SJCRH30 (cell line): ENCODE results near the gene ATP2B1. TPM values are rescaled to one million over a fixed set of nuclear protein-coding genes. Genes with fewer than 3 reads are reported as not detected.

ENCODE experiments used
- DNase-seq, 2 experiments: peaks; one replicate each; pipeline ENCODE4 v3.0.0-alpha.2; 2015 to 2020
- H3K27ac ChIP-seq: fragments of 250-450 bp; sonication (Bioruptor Pico); 2 replicates; pipeline ENCODE4 v1.5.1; 2020; ENCODE audit warnings: mild to moderate bottlenecking, moderate library complexity
- H3K27me3 ChIP-seq: fragments of 250-450 bp; sonication (Bioruptor Pico); 2 replicates; pipeline ENCODE4 v1.5.1; 2020; ENCODE audit warnings: mild to moderate bottlenecking, moderate library complexity
- H3K36me3 ChIP-seq: fragments of 250-450 bp; sonication (Bioruptor Pico); 2 replicates; pipeline ENCODE4 v1.5.1; 2020; ENCODE audit warnings: mild to moderate bottlenecking, moderate library complexity
- H3K4me1 ChIP-seq: fragments of 250-450 bp; sonication (Bioruptor Pico); 2 replicates; pipeline ENCODE4 v1.5.1; 2020; ENCODE audit warnings: mild to moderate bottlenecking, moderate library complexity
- H3K4me3 ChIP-seq: fragments of 250-450 bp; sonication (Bioruptor Pico); 2 replicates; pipeline ENCODE4 v1.5.1; 2020; ENCODE audit warnings: mild to moderate bottlenecking, moderate library complexity
- H3K9me3 ChIP-seq: fragments of 250-450 bp; sonication (Bioruptor Pico); replicated peaks from 2 replicates; pipeline ENCODE4 v1.5.1; 2020; ENCODE audit warnings: mild to moderate bottlenecking, moderate library complexity
- total RNA-seq: library from RNA; depleted of rRNA; stranded (reverse); fragments of >200 nt; shearing (Covaris generic); gene quantifications from 2 replicates; pipeline ENCODE4 v1.2.3, GENCODE V29; 2014

The ATP2B1 gene
- total RNA-seq, 1 experiment from 2014 or later = 181 TPM

GRCh38 chr12:89665556-89665955 is 43.1 kb downstream of the ATP2B1 start:
- no peak for DNase-seq
- Histone ChIP-seq H3K9me3 (no peaks in the 10 kb centered on the region), H3K27ac (no peak overlapping the region), H3K36me3 (peaks cover 37% of the 10 kb centered on the region), H3K27me3 (no peaks in the 10 kb centered on the region), H3K4me1 (peaks cover 27% of the 10 kb centered on the region), H3K4me3 (no peak overlapping the region)

- no peak overlapping the region for H3K27ac ChIP-seq
- DNase-seq = no peak
- no peaks in the 10 kb centered on the region for H3K9me3 ChIP-seq
- H3K36me3 ChIP-seq = peaks cover 29% of the 10 kb centered on the region
- no peaks in the 10 kb centered on the region for H3K27me3 ChIP-seq
- H3K4me3 ChIP-seq = no peak overlapping the region
- peaks cover 32% of the 10 kb centered on the region for H3K4me1 ChIP-seq
Observed at GRCh38 chr12:89664441-89664840, 44.2 kb downstream of the ATP2B1 start.

- no peak overlapping the region for H3K4me3 ChIP-seq
- H3K9me3 ChIP-seq = no peaks in the 10 kb centered on the region
- H3K27ac ChIP-seq = no peak overlapping the region
- no peaks in the 10 kb centered on the region for H3K27me3 ChIP-seq
- DNase-seq = no peak
- peaks cover 26% of the 10 kb centered on the region for H3K36me3 ChIP-seq
- H3K4me1 ChIP-seq = peaks cover 32% of the 10 kb centered on the region
Observed at GRCh38 chr12:89663577-89664357, 44.9 kb downstream of the ATP2B1 start.

DNA sequence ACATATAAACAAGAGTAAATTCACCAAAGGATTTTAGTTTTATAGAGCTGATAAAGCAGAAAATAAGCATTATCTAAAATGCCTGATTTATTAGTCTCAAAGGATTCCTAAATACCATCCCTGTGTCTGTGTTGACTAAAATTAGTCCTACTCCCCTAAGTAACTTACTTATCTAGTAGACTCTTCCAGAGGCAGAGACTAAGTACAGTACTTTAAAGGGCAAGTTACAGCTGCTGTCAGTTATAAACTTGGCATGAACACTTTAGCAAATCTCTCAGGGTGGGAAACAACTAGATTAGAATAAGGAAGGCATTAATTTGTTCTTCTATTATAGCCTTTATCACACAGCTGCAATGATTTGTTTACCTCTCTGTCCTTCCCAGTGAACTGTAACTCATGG is 46.0 kb downstream of the ATP2B1 start:
- H3K27ac ChIP-seq = no peak overlapping the region
- H3K36me3 ChIP-seq = peaks cover 21% of the 10 kb centered on the region; the same call in 1 of the 2 replicates
- H3K27me3 ChIP-seq = no peaks in the 10 kb centered on the region
- H3K4me3 ChIP-seq = no peak overlapping the region
- no peaks in the 10 kb centered on the region for H3K9me3 ChIP-seq
- no peak for DNase-seq
- H3K4me1 ChIP-seq = peaks cover 32% of the 10 kb centered on the region

- Histone ChIP-seq H3K36me3 (peaks cover 19% of the 10 kb centered on the region; the same call in 1 of the 2 replicates), H3K9me3 (no peaks in the 10 kb centered on the region), H3K27me3 (no peaks in the 10 kb centered on the region), H3K27ac (no peak overlapping the region), H3K4me1 (peaks cover 32% of the 10 kb centered on the region), H3K4me3 (no peak overlapping the region)
- DNase-seq = peak in 1 of 2 experiments; percentile 42
Observed at GRCh38 chr12:89661706-89662330, 46.8 kb downstream of the ATP2B1 start.

GRCh38 chr12:89657739-89658138 is 50.9 kb downstream of the ATP2B1 start:
- no peak overlapping the region for H3K4me3 ChIP-seq

GRCh38 chr12:89657066-89657465 is 51.6 kb downstream of the ATP2B1 start:
- H3K27me3 ChIP-seq = no peaks in the 10 kb centered on the region
- no peak overlapping the region for H3K4me3 ChIP-seq
- peaks cover 12% of the 10 kb centered on the region for H3K4me1 ChIP-seq
- H3K36me3 ChIP-seq = peaks cover 38% of the 10 kb centered on the region
- DNase-seq = no peak
- H3K27ac ChIP-seq = no peak overlapping the region
- H3K9me3 ChIP-seq = no peaks in the 10 kb centered on the region

More at GRCh38 chr12:89657739-89658138, 50.9 kb downstream of the ATP2B1 start:
- Histone ChIP-seq H3K27ac (no peak overlapping the region), H3K27me3 (no peaks in the 10 kb centered on the region), H3K9me3 (no peaks in the 10 kb centered on the region), H3K4me1 (peaks cover 18% of the 10 kb centered on the region), H3K36me3 (peaks cover 38% of the 10 kb centered on the region)
- DNase-seq = no peak

DNA sequence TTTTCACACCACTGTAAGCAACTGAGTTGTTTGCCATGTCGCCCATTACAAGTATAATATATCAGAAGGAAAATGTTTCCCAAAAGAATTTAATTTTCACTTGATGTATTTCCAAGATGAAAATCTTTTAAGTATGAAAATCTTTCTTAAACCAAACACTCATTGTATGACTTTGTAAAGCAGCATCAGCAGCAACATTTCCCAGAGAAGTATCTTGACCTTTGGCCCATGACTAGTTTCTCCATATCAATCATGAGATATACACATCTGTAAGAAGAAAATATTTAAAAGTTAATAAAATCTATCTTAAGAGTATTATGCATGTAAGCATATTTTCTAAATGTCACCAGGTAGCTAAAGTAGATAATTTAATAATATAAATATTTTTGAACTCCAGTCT is 52.8 kb downstream of the ATP2B1 start:
- no peak for DNase-seq
- no peak overlapping the region for H3K4me3 ChIP-seq
- no peak overlapping the region for H3K27ac ChIP-seq
- 0 out of 2 replicates have a peak, but pooled peaks cover 5% of the 10 kb centered on the region for H3K4me1 ChIP-seq
- H3K9me3 ChIP-seq = 0 out of 2 replicates have a peak, but pooled peaks cover 1% of the 10 kb centered on the region
- no peaks in the 10 kb centered on the region for H3K27me3 ChIP-seq
- peaks cover 51% of the 10 kb centered on the region for H3K36me3 ChIP-seq

DNA sequence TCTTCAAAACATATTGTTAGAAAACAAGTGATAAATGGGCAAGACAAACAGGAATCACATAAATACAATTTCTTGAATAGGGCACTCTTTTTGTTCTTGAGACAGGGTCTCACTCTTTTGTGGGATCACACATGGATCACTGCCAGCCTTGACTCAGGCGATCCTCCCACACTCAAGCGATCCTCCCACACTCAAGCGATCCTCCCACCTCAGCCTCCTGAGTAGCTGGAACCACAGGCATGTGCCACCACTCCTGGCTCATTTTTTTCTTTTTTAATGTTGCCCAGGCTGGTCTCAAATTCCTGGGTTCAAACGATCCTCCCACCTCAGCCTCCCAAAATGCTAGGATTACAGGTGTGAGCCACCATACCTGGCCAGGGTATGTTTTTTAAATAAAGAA is 57.4 kb downstream of the ATP2B1 start:
- Histone ChIP-seq H3K4me1 (no peaks in the 10 kb centered on the region), H3K27me3 (no peaks in the 10 kb centered on the region), H3K36me3 (peaks cover 71% of the 10 kb centered on the region), H3K9me3 (0 out of 2 replicates have a peak, but pooled peaks cover 3% of the 10 kb centered on the region), H3K4me3 (no peak overlapping the region), H3K27ac (no peak overlapping the region)
- DNase-seq = no peak

DNA sequence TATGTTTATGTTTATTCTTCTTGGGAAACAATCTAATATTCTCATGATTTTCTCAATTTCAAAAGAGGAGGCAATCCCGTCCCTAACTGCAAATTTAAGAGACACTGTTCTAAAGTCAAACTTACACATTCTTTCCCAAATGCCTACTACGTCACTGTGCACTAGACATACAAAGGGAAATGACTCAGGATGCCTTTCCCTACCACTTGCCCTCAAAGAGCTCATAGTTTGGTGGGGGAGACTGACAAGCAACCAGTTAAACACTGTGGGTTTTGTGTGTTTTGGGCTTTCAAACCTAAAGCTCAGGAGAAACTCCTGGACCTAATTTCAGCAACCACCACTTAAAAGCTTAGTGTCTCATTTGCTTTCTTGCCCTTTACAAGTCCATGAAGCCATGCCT is 58.4 kb downstream of the ATP2B1 start:
- Histone ChIP-seq H3K4me1 (no peaks in the 10 kb centered on the region), H3K27me3 (no peaks in the 10 kb centered on the region), H3K27ac (no peak overlapping the region), H3K4me3 (no peak overlapping the region), H3K9me3 (0 out of 2 replicates have a peak, but pooled peaks cover 3% of the 10 kb centered on the region), H3K36me3 (peaks cover 64% of the 10 kb centered on the region)
- no peak for DNase-seq

DNA sequence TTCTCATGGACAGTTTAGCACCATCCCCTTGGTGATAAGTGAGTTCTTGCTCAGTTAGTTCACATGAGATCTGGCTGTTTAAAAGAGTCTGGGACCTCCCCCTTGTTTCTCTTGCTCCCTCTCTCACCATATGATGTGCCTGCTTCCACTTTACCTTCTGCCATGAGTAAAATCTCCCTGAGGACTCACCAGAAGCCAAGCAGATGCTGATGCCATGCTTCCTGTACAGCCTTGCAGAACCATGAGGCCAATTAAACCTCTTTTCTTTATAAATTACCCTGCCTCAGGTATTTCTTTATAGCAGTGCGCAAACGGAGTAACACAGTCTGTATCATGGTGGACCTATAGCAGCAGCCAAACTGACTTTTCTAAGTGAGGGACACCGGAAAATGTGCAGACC is 58.8 kb downstream of the ATP2B1 start:
- H3K9me3 ChIP-seq = 0 out of 2 replicates have a peak, but pooled peaks cover 3% of the 10 kb centered on the region
- H3K36me3 ChIP-seq = peaks cover 60% of the 10 kb centered on the region
- no peak overlapping the region for H3K27ac ChIP-seq
- no peaks in the 10 kb centered on the region for H3K4me1 ChIP-seq
- no peak for DNase-seq
- no peaks in the 10 kb centered on the region for H3K27me3 ChIP-seq
- H3K4me3 ChIP-seq = no peak overlapping the region

DNA sequence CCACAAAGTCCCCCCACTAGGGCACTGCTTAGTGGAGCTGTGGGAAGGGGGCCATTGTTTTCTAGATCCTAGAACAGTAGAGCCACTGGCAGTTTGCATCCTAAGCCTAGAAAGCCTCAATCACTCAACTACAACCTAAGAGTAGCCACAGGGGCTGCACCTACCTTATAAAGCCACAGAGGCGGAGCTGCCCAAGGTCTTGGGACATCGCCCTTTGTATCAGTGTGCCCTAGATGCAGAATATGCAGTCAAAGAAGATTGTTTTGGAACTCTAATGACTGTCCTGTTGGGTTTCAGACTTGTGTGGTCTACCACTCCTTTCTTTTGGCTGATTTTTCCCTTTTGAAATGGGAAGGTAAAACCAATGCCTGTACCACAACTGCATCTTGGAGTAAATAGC is 59.5 kb downstream of the ATP2B1 start:
- H3K36me3 ChIP-seq = peaks cover 62% of the 10 kb centered on the region
- H3K27ac ChIP-seq = no peak overlapping the region
- DNase-seq = no peak
- H3K4me3 ChIP-seq = no peak overlapping the region
- H3K27me3 ChIP-seq = no peaks in the 10 kb centered on the region
- H3K4me1 ChIP-seq = no peaks in the 10 kb centered on the region
- 0 out of 2 replicates have a peak, but pooled peaks cover 3% of the 10 kb centered on the region for H3K9me3 ChIP-seq

- H3K36me3 ChIP-seq = peaks cover 59% of the 10 kb centered on the region
- H3K27ac ChIP-seq = no peak overlapping the region
- no peaks in the 10 kb centered on the region for H3K27me3 ChIP-seq
- H3K9me3 ChIP-seq = 0 out of 2 replicates have a peak, but pooled peaks cover 3% of the 10 kb centered on the region
- DNase-seq = peak; percentile 69 to 78
- no peak overlapping the region for H3K4me3 ChIP-seq
- H3K4me1 ChIP-seq = no peaks in the 10 kb centered on the region
Observed at GRCh38 chr12:89648211-89648930, 60.3 kb downstream of the ATP2B1 start.

GRCh38 chr12:89645434-89645833 is 63.2 kb downstream of the ATP2B1 start:
- no peak overlapping the region for H3K4me3 ChIP-seq
- no peaks in the 10 kb centered on the region for H3K9me3 ChIP-seq

DNA sequence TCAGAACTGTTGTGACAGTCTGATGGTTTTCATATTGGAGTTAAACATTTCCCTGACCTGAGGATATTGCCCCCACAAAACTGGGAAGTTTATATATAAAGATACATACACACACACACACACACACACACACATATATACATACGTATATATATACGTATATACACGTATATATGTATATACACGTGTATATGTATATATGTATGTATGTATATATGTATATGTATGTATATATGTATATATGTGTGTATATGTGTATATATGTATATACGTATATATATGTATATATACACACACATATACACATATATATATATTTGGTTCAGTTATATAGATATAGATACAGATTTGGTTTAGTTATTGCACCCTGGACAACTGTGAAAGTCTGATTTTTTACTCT is 65.7 kb downstream of the ATP2B1 start:
- no peaks in the 10 kb centered on the region for H3K4me1 ChIP-seq
- DNase-seq = no peak

More at GRCh38 chr12:89645434-89645833, 63.2 kb downstream of the ATP2B1 start:
- H3K36me3 ChIP-seq = peaks cover 65% of the 10 kb centered on the region
- H3K27ac ChIP-seq = no peak overlapping the region
- DNase-seq = no peak
- no peaks in the 10 kb centered on the region for H3K27me3 ChIP-seq
- H3K4me1 ChIP-seq = no peaks in the 10 kb centered on the region

More for the DNA sequence above, 65.7 kb downstream of the ATP2B1 start:
- Histone ChIP-seq H3K27ac (no peak overlapping the region), H3K4me3 (no peak overlapping the region), H3K36me3 (peaks cover 67% of the 10 kb centered on the region), H3K27me3 (no peaks in the 10 kb centered on the region), H3K9me3 (no peaks in the 10 kb centered on the region)
